T-helper 1 cell treated with Interleukin-12 subunit alpha and Interleukin-12 subunit beta and Interleukin-4 antibody, amounts not matched to agents 30 μg/mL and 1 μg/mL, for 36 hours (primary cell): ENCODE data around the gene PDLIM5.
"Not testable (repeated sequence)": the region's sequence is repeated elsewhere in the genome, so short reads cannot be mapped to it uniquely, and the experiment has no call there.

Experiments
- H3K27ac Mint-ChIP-seq: one replicate; pipeline ENCODE4 v1.8.0; 2021; ENCODE audit warnings: mild to moderate bottlenecking, mixed read lengths
- H3K27me3 Mint-ChIP-seq: one replicate; pipeline ENCODE4 v1.8.0; 2021; ENCODE audit warnings: low read depth, mixed read lengths
- H3K36me3 Mint-ChIP-seq: one replicate; pipeline ENCODE4 v1.8.0; 2021; ENCODE audit warnings: low read depth, mixed read lengths
- H3K4me1 Mint-ChIP-seq: one replicate; pipeline ENCODE4 v1.8.0; 2021; ENCODE audit warnings: low read depth, mixed read lengths
- H3K4me3 Mint-ChIP-seq: one replicate; pipeline ENCODE4 v1.8.0; 2021; ENCODE audit warnings: mild to moderate bottlenecking, moderate library complexity, mixed read lengths
- H3K9me3 Mint-ChIP-seq: one replicate; pipeline ENCODE4 v1.8.0; 2021; ENCODE audit warnings: mixed read lengths

Gene PDLIM5

DNA sequence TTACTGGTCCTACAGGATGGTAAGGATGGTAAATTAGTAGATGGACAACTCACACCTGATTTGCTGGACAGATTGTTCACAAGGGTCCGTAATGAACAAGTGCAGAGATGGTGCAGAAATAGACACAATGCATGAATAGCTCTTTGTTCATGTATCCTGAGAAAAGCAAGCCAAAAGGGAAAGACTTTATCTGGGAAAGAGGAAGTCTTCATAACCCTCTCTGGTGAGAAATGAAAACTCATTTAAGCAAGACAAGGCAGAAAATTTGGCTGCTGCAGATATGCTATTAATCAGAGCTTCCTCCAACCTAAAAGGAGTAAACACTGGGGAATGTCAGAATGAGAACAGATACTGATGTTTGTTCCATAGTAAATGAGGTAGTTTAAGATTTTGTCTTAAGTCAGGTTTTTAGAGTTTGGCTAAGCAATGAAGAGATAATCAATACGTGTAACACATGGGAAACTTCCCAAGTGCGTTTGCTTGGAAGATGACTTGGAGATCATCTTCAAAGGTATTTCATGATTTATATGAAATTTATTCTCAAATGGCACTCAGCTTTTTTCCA lies 153.6 kb downstream of the PDLIM5 start:
- no peak overlapping the region for H3K27ac Mint-ChIP-seq
- no peaks in the 10 kb centered on the region for H3K36me3 Mint-ChIP-seq
- no peaks in the 10 kb centered on the region for H3K27me3 Mint-ChIP-seq
- no peak overlapping the region for H3K4me3 Mint-ChIP-seq
- no peaks in the 10 kb centered on the region for H3K9me3 Mint-ChIP-seq
- H3K4me1 Mint-ChIP-seq, result peaks cover 3% of the 10 kb centered on the region

DNA sequence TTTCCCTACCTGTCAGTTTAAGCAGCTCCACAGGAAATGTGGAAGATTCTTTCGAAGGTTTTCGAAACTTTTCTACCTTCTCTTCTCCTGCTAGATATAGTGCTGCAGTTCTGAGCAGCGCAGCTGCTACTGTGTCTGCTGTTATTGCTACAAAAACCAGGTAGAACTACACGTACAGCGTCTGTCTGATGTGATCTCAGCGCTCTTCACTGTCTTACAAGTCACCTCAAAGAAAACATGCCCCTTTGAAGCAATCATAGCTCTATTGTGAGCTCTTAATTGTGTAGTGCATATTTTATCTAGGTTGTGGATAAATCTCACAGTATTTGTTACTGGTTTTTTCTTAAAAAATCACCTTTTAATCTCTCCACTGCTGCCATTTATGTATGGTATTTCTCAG lies 158.4 kb downstream of the PDLIM5 start:
- Mint-ChIP-seq H3K9me3 (no peaks in the 10 kb centered on the region), H3K4me1 (peaks cover 5% of the 10 kb centered on the region), H3K4me3 (no peak overlapping the region), H3K27me3 (no peaks in the 10 kb centered on the region), H3K27ac (no peak overlapping the region), H3K36me3 (no peaks in the 10 kb centered on the region)

DNA sequence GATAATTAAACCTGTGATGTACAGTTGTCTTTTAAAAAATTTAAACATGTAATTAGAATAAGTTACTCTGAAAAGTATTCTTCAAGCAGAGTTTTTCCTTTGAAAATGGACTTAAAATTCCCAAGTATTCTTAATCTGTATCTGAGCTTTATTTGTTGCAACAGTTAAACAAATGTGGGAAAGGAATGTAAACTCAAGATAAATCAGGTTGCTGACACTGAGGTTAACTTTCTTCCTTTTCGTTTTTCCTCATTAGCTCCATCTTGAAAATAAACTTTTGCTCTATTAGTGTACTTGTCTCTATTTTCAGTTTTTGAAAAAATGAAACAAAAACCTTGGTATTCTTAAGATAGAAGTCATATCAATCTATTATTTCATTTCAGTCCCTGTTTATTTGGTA lies 161.5 kb downstream of the PDLIM5 start:
- Mint-ChIP-seq H3K36me3 (no peaks in the 10 kb centered on the region), H3K9me3 (no peaks in the 10 kb centered on the region), H3K27ac (no peak overlapping the region), H3K27me3 (no peaks in the 10 kb centered on the region), H3K4me1 (peaks cover 5% of the 10 kb centered on the region), H3K4me3 (no peak overlapping the region)

DNA sequence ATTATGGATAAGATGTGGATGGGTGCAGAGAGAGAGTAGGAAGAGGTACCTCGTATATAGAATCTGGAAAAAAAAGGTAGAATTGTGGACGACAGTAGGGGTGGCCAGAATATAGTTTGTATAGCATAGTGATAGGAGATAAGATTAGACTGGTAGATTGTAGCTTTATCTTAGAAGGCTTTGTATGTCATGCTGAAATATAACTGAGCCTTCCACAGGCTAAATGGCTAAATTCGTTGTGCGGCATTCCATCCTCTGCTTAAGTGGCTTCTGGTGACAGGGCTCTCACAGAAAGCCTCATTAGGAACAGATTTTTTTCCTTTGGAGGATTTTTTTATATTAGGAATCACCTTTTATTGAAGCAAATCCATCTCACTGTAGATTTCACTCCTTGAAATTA lies 163.7 kb downstream of the PDLIM5 start:
- no peak overlapping the region for H3K27ac Mint-ChIP-seq
- H3K4me1 Mint-ChIP-seq, result peaks cover 2% of the 10 kb centered on the region
- no peaks in the 10 kb centered on the region for H3K9me3 Mint-ChIP-seq
- no peaks in the 10 kb centered on the region for H3K36me3 Mint-ChIP-seq
- no peaks in the 10 kb centered on the region for H3K27me3 Mint-ChIP-seq
- H3K4me3 Mint-ChIP-seq, result no peak overlapping the region

GRCh38 chr4:94621491-94622080 lies 169.8 kb downstream of the PDLIM5 start:
- Mint-ChIP-seq H3K36me3 (no peaks in the 10 kb centered on the region), H3K27ac (no peak overlapping the region), H3K4me1 (no peaks in the 10 kb centered on the region), H3K4me3 (no peak overlapping the region), H3K9me3 (no peaks in the 10 kb centered on the region), H3K27me3 (no peaks in the 10 kb centered on the region)

- no peak overlapping the region for H3K27ac Mint-ChIP-seq
- H3K27me3 Mint-ChIP-seq, result no peaks in the 10 kb centered on the region
- H3K36me3 Mint-ChIP-seq, result no peaks in the 10 kb centered on the region
- no peaks in the 10 kb centered on the region for H3K4me1 Mint-ChIP-seq
- H3K4me3 Mint-ChIP-seq, result no peak overlapping the region
- no peaks in the 10 kb centered on the region for H3K9me3 Mint-ChIP-seq
Measured at GRCh38 chr4:94623126-94623911, 171.6 kb downstream of the PDLIM5 start.

DNA sequence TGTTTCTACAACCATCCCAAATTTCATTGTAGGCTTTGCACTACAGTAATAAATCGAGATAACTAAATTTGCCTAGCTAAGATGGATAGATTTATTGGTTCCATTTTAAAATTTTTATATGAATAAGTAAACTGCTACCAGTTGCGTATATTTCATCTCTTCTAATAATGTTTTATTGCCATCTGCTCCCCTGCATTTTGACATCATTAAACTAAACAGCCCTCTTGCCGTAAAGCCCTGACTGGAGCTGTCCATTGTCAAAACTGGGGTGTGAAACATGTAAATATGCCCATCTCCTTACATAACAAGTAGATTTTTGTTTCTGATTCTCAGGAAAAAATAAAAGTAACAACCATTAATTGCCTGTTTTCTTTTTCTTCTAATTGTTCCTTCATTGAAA lies 175.2 kb downstream of the PDLIM5 start:
- no peaks in the 10 kb centered on the region for H3K4me1 Mint-ChIP-seq
- no peaks in the 10 kb centered on the region for H3K27me3 Mint-ChIP-seq
- no peak overlapping the region for H3K27ac Mint-ChIP-seq
- H3K4me3 Mint-ChIP-seq, result no peak overlapping the region
- H3K36me3 Mint-ChIP-seq, result no peaks in the 10 kb centered on the region
- no peaks in the 10 kb centered on the region for H3K9me3 Mint-ChIP-seq

GRCh38 chr4:94629058-94629457 lies 177.3 kb downstream of the PDLIM5 start:
- H3K36me3 Mint-ChIP-seq, H3K4me3 Mint-ChIP-seq, H3K27me3 Mint-ChIP-seq, H3K9me3 Mint-ChIP-seq, H3K27ac Mint-ChIP-seq, H3K4me1 Mint-ChIP-seq: not testable (repeated sequence)

GRCh38 chr4:94629837-94630236 lies 178.1 kb downstream of the PDLIM5 start:
- H3K27me3 Mint-ChIP-seq, result no peaks in the 10 kb centered on the region
- no peaks in the 10 kb centered on the region for H3K4me1 Mint-ChIP-seq
- no peaks in the 10 kb centered on the region for H3K36me3 Mint-ChIP-seq
- no peaks in the 10 kb centered on the region for H3K9me3 Mint-ChIP-seq
- H3K4me3 Mint-ChIP-seq, result no peak overlapping the region
- no peak overlapping the region for H3K27ac Mint-ChIP-seq

- Mint-ChIP-seq H3K27me3 (no peaks in the 10 kb centered on the region), H3K36me3 (no peaks in the 10 kb centered on the region)
Measured at GRCh38 chr4:94634271-94634670, 182.5 kb downstream of the PDLIM5 start.

GRCh38 chr4:94635177-94635576 lies 183.4 kb downstream of the PDLIM5 start:
- Mint-ChIP-seq H3K27me3 (no peaks in the 10 kb centered on the region), H3K4me3 (no peak overlapping the region), H3K36me3 (no peaks in the 10 kb centered on the region), H3K4me1 (no peaks in the 10 kb centered on the region), H3K9me3 (no peaks in the 10 kb centered on the region), H3K27ac (no peak overlapping the region)

More at GRCh38 chr4:94634271-94634670, 182.5 kb downstream of the PDLIM5 start:
- Mint-ChIP-seq H3K4me3 (no peak overlapping the region), H3K27ac (no peak overlapping the region), H3K4me1 (no peaks in the 10 kb centered on the region), H3K9me3 (no peaks in the 10 kb centered on the region)

- H3K4me3 Mint-ChIP-seq, result no peak overlapping the region
- no peak overlapping the region for H3K27ac Mint-ChIP-seq
Measured at GRCh38 chr4:94636004-94636403, 184.3 kb downstream of the PDLIM5 start.

DNA sequence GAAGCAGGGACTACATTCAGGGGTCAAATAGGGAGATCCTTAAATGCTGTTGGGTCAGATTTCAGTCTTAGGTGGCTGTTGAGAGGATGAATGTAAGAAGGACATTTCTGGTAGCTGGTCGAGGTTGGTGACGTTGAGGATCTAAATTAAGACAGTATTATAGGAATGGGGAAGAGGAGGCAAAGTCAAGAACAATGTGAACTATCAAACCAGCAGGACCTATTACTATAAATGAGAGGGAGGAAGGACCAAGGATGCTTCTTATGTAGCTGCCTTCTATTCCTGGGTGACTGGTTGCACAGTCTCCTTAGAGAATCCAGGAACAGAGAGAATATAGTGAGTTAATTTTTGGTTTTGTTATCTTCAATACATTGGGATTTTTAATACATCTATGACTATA lies 187.6 kb downstream of the PDLIM5 start:
- no peaks in the 10 kb centered on the region for H3K27me3 Mint-ChIP-seq
- H3K4me1 Mint-ChIP-seq, result no peaks in the 10 kb centered on the region
- no peak overlapping the region for H3K27ac Mint-ChIP-seq
- H3K4me3 Mint-ChIP-seq, result no peak overlapping the region
- H3K9me3 Mint-ChIP-seq, result no peaks in the 10 kb centered on the region
- no peaks in the 10 kb centered on the region for H3K36me3 Mint-ChIP-seq

More at GRCh38 chr4:94636004-94636403, 184.3 kb downstream of the PDLIM5 start:
- no peaks in the 10 kb centered on the region for H3K27me3 Mint-ChIP-seq
- H3K4me1 Mint-ChIP-seq, result no peaks in the 10 kb centered on the region
- no peaks in the 10 kb centered on the region for H3K9me3 Mint-ChIP-seq
- no peaks in the 10 kb centered on the region for H3K36me3 Mint-ChIP-seq

- Mint-ChIP-seq H3K27ac (no peak overlapping the region), H3K4me1 (no peaks in the 10 kb centered on the region), H3K27me3 (no peaks in the 10 kb centered on the region), H3K4me3 (no peak overlapping the region), H3K9me3 (no peaks in the 10 kb centered on the region), H3K36me3 (no peaks in the 10 kb centered on the region)
Measured at GRCh38 chr4:94640151-94640550, 188.4 kb downstream of the PDLIM5 start.
